ENCODE data around the gene RALGPS2. TPM values are rescaled to one million over a fixed set of nuclear protein-coding genes. Genes with fewer than 3 reads are reported as not detected.

Gene RALGPS2
- total and polyA plus RNA-seq, 2 experiments from 2014 or later, result 8.1 to 31.2 TPM

DNA sequence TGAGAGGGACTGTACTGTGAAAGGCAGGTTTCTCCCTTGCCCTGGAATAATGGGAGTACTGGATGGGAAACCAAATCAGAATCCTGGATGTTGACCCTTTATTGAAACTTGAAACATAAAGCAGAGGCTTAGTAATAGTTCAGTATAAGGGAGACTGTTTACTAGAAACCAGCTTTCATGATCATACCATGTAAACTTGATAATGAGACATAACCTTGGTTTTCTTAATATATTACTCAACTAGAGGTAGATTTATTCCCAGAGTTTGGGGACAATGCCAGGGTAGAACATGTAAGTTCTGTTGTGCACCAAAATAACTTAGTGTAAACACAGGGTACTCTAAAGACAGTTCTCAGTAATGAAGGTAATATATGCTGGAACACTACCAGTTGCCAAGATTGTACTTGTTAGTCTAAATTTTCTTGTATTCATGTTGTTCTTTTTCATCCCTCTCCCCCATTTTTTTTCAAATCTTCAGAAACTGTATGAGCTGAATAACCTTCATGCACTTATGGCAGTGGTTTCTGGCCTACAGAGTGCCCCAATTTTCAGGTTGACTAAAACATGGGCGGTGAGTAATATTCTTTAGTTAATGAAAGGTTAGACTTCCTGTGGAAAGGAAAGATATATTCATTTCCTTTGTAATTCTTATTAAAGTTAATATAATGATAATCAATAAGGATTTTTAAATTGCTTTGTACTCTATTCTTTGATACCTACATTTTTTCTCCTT is 96.3 kb downstream of the RALGPS2 start (continued):
- TF ChIP-seq, protein P1, sequence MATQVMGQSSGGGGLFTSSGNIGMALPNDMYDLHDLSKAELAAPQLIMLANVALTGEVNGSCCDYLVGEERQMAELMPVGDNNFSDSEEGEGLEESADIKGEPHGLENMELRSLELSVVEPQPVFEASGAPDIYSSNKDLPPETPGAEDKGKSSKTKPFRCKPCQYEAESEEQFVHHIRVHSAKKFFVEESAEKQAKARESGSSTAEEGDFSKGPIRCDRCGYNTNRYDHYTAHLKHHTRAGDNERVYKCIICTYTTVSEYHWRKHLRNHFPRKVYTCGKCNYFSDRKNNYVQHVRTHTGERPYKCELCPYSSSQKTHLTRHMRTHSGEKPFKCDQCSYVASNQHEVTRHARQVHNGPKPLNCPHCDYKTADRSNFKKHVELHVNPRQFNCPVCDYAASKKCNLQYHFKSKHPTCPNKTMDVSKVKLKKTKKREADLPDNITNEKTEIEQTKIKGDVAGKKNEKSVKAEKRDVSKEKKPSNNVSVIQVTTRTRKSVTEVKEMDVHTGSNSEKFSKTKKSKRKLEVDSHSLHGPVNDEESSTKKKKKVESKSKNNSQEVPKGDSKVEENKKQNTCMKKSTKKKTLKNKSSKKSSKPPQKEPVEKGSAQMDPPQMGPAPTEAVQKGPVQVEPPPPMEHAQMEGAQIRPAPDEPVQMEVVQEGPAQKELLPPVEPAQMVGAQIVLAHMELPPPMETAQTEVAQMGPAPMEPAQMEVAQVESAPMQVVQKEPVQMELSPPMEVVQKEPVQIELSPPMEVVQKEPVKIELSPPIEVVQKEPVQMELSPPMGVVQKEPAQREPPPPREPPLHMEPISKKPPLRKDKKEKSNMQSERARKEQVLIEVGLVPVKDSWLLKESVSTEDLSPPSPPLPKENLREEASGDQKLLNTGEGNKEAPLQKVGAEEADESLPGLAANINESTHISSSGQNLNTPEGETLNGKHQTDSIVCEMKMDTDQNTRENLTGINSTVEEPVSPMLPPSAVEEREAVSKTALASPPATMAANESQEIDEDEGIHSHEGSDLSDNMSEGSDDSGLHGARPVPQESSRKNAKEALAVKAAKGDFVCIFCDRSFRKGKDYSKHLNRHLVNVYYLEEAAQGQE (IDR thresholded peaks at IDR 0.05; ENCODE audit: unreplicated experiment), result no peak
- TF ChIP-seq ZNF114 (CRISPR knock-in tag; IDR thresholded peaks at IDR 0.05), result no peak

DNA sequence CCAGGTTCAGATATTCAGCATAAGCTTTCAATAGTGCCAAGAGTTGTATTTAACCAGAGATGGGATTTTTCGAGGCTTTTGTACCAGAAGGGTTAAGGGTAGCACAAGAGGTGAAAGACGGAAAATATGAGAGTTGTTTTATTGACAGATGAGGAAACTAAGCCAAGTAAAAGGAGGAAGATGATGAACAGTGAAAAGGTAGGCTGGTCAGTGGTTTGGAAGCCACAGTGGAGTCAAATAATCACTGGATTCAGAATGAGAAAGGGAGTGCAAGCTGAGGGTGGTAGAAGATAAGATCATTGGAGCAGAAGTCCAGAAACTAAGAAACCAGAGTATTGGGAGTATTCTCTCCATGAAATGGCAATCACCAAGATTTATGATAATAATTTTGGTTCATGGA is 100.1 kb downstream of the RALGPS2 start:
- Mint-ChIP-seq H3K36me3 (ENCODE audit: low read depth) (peaks cover 31% of the 10 kb centered on the region), H3K27me3 (ENCODE audit: insufficient read depth, low read depth, poor library complexity) (peaks cover 2% of the 10 kb centered on the region), H3K4me1 (no peaks in the 10 kb centered on the region), H3K4me3 (no peak overlapping the region), H3K9me3 (peaks cover 12% of the 10 kb centered on the region; the same call in 2 of the 3 replicates), H3K27ac (no peak overlapping the region)
- Histone ChIP-seq H3K27ac (ENCODE audit: low read depth) (no peak overlapping the region), H3K9me2 (ENCODE audit: insufficient read depth) (no peaks in the 10 kb centered on the region), H3K79me2 (replicated peaks; ENCODE audit: insufficient read depth) (no peaks in the 10 kb centered on the region), H4K20me1 (replicated peaks; ENCODE audit: insufficient read depth) (no peaks in the 10 kb centered on the region), H3K4me1 (ENCODE audit: insufficient read depth) (no peaks in the 10 kb centered on the region), H3K27me3 (ENCODE audit: insufficient read depth) (no peaks in the 10 kb centered on the region), H3F3A (replicated peaks; ENCODE audit: low read depth) (no peaks in the 10 kb centered on the region), H3K4me2 (no peak overlapping the region), H3K36me3 (ENCODE audit: insufficient read depth) (no peaks in the 10 kb centered on the region), H3K4me3 (no peak overlapping the region), H2AFZ (no peak overlapping the region)
- no peak for ATAC-seq
- no peak for DNase-seq (ENCODE audit: low spot score)
- TF ChIP-seq ZNF114 (CRISPR knock-in tag; IDR thresholded peaks at IDR 0.05), result no peak
- no peak for TF ChIP-seq EZH2phosphoT487 (IDR thresholded peaks at IDR 0.05; ENCODE audit: unreplicated experiment)
- TF ChIP-seq EZH2 (IDR thresholded peaks at IDR 0.05; ENCODE audit: low read depth, unreplicated experiment), result no peak
- no peak for TF ChIP-seq STAT1 (IDR thresholded peaks at IDR 0.05; ENCODE audit: unreplicated experiment)
- TF ChIP-seq, protein P2, sequence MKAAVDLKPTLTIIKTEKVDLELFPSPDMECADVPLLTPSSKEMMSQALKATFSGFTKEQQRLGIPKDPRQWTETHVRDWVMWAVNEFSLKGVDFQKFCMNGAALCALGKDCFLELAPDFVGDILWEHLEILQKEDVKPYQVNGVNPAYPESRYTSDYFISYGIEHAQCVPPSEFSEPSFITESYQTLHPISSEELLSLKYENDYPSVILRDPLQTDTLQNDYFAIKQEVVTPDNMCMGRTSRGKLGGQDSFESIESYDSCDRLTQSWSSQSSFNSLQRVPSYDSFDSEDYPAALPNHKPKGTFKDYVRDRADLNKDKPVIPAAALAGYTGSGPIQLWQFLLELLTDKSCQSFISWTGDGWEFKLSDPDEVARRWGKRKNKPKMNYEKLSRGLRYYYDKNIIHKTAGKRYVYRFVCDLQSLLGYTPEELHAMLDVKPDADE (IDR thresholded peaks at IDR 0.05), result no peak
- TF ChIP-seq, protein P3, sequence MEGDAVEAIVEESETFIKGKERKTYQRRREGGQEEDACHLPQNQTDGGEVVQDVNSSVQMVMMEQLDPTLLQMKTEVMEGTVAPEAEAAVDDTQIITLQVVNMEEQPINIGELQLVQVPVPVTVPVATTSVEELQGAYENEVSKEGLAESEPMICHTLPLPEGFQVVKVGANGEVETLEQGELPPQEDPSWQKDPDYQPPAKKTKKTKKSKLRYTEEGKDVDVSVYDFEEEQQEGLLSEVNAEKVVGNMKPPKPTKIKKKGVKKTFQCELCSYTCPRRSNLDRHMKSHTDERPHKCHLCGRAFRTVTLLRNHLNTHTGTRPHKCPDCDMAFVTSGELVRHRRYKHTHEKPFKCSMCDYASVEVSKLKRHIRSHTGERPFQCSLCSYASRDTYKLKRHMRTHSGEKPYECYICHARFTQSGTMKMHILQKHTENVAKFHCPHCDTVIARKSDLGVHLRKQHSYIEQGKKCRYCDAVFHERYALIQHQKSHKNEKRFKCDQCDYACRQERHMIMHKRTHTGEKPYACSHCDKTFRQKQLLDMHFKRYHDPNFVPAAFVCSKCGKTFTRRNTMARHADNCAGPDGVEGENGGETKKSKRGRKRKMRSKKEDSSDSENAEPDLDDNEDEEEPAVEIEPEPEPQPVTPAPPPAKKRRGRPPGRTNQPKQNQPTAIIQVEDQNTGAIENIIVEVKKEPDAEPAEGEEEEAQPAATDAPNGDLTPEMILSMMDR (conservative IDR thresholded peaks at IDR 0.05; ENCODE audit: low read depth in 2 of 2), result no peak
- no peak for TF ChIP-seq NANOG (IDR thresholded peaks at IDR 0.05; ENCODE audit: borderline replicate concordance)
- no peak for TF ChIP-seq CREB1 (CRISPR knock-in tag; IDR thresholded peaks at IDR 0.05; ENCODE audit: low read depth)
- TF ChIP-seq POLR2AphosphoS5 (IDR thresholded peaks at IDR 0.05; ENCODE audit: low read depth), result no peak
- TF ChIP-seq, protein P4, sequence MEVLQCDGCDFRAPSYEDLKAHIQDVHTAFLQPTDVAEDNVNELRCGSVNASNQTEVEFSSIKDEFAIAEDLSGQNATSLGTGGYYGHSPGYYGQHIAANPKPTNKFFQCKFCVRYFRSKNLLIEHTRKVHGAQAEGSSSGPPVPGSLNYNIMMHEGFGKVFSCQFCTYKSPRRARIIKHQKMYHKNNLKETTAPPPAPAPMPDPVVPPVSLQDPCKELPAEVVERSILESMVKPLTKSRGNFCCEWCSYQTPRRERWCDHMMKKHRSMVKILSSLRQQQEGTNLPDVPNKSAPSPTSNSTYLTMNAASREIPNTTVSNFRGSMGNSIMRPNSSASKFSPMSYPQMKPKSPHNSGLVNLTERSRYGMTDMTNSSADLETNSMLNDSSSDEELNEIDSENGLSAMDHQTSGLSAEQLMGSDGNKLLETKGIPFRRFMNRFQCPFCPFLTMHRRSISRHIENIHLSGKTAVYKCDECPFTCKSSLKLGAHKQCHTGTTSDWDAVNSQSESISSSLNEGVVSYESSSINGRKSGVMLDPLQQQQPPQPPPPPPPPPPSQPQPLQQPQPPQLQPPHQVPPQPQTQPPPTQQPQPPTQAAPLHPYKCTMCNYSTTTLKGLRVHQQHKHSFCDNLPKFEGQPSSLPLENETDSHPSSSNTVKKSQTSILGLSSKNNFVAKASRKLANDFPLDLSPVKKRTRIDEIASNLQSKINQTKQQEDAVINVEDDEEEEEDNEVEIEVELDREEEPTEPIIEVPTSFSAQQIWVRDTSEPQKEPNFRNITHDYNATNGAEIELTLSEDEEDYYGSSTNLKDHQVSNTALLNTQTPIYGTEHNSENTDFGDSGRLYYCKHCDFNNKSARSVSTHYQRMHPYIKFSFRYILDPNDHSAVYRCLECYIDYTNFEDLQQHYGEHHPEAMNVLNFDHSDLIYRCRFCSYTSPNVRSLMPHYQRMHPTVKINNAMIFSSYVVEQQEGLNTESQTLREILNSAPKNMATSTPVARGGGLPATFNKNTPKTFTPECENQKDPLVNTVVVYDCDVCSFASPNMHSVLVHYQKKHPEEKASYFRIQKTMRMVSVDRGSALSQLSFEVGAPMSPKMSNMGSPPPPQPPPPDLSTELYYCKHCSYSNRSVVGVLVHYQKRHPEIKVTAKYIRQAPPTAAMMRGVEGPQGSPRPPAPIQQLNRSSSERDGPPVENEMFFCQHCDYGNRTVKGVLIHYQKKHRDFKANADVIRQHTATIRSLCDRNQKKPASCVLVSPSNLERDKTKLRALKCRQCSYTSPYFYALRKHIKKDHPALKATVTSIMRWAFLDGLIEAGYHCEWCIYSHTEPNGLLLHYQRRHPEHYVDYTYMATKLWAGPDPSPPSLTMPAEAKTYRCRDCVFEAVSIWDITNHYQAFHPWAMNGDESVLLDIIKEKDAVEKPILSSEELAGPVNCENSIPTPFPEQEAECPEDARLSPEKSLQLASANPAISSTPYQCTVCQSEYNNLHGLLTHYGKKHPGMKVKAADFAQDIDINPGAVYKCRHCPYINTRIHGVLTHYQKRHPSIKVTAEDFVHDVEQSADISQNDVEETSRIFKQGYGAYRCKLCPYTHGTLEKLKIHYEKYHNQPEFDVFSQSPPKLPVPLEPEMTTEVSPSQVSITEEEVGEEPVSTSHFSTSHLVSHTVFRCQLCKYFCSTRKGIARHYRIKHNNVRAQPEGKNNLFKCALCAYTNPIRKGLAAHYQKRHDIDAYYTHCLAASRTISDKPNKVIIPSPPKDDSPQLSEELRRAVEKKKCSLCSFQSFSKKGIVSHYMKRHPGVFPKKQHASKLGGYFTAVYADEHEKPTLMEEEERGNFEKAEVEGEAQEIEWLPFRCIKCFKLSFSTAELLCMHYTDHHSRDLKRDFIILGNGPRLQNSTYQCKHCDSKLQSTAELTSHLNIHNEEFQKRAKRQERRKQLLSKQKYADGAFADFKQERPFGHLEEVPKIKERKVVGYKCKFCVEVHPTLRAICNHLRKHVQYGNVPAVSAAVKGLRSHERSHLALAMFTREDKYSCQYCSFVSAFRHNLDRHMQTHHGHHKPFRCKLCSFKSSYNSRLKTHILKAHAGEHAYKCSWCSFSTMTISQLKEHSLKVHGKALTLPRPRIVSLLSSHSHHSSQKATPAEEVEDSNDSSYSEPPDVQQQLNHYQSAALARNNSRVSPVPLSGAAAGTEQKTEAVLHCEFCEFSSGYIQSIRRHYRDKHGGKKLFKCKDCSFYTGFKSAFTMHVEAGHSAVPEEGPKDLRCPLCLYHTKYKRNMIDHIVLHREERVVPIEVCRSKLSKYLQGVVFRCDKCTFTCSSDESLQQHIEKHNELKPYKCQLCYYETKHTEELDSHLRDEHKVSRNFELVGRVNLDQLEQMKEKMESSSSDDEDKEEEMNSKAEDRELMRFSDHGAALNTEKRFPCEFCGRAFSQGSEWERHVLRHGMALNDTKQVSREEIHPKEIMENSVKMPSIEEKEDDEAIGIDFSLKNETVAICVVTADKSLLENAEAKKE (CRISPR knock-in tag; IDR thresholded peaks at IDR 0.05), result no peak

All from GM23338 (cell line).